ENCODE measurements around the gene HSPA14. TPM values are rescaled to one million over a fixed set of nuclear protein-coding genes. Genes with fewer than 3 reads are reported as not detected.

Gene HSPA14, protein sequence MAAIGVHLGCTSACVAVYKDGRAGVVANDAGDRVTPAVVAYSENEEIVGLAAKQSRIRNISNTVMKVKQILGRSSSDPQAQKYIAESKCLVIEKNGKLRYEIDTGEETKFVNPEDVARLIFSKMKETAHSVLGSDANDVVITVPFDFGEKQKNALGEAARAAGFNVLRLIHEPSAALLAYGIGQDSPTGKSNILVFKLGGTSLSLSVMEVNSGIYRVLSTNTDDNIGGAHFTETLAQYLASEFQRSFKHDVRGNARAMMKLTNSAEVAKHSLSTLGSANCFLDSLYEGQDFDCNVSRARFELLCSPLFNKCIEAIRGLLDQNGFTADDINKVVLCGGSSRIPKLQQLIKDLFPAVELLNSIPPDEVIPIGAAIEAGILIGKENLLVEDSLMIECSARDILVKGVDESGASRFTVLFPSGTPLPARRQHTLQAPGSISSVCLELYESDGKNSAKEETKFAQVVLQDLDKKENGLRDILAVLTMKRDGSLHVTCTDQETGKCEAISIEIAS
- total RNA-seq (2012; rRNA removed): 11.8 and 15.6 TPM in 2 replicates
- 8.7 and 10.3 TPM in 2 replicates for polyA plus RNA-seq (2012; rRNA removed)
- 2.3 and 3.8 TPM in 2 replicates for polyA plus RNA-seq (2012; cell fraction: cytosol; rRNA removed)
- polyA plus RNA-seq (2012; cell fraction: nucleus; rRNA removed; ENCODE audit: low replicate concordance): 2.2 and 12.8 TPM in 2 replicates
- Bru-seq, nascent RNA: percentile 67 among the genes with signal in this experiment
- BruChase-seq, experiment 1, labeled RNA remaining after a 6-hour chase: percentile 56 among the genes with signal in this experiment
- BruChase-seq, experiment 2, labeled RNA remaining after a 2-hour chase: percentile 58 among the genes with signal in this experiment
- long read RNA-seq, transcript HSPA14-201 (14 exons, 1,904 nt): major isoform, 15 of 25 reads
- long read RNA-seq, partial matches to known transcripts: 3 of 25 reads
- long read RNA-seq, other reads (novel, unspliced or antisense): 7 of 25 reads

DNA sequence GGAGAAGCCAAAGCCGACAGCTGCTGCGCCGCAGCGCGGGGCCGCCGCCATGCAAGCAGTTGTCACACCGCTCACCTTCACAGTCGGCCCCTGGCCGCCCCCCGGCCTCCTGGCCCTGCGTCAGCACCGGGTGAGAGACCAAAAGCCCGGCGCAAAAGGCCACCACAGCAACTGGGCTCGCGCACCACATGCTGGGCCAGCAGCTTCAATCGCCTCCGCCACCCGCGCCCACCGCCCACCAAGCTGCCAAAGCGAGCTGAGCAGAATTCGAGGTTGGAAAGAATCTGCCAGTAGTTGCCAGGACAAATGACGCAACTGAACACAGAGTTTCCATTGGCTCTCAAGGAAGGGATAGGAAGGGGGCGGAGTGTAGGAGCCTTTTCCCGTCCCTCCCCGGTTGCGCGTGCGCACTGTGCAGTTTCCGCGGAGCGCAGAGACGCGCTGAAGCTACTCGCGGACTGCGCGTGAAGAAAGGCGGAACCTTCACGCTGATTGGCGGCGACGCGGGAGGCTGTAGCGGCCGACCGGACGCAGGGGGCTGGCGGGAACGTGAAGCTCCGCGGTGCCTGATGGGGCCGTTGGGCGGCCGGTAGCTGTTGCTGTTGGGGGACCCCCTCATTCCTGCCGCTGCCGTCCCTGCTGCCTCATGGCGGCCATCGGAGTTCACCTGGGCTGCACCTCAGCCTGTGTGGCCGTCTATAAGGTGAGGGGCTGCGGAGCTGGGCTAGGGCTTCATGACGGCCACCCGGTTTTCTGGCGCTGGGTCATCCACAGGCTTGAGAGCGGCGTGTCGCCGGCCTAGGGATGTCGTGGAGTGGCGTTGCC lies at the start of gene HSPA14, which contains the start of the genes CDNF and MSANTD7:
Gene HSPA14, plus strand, starts transcription at position 550 of the 825 bp plus-strand sequence. Its CDS starts 97 bp downstream, at position 647.
Gene CDNF, minus strand, starts transcription at position 281 of the 825 bp plus-strand sequence. Its CDS starts 91 bp downstream, at position 190.
Gene MSANTD7, plus strand, starts transcription at position 550 of the 825 bp plus-strand sequence. CDS start 3,979 bp downstream, outside the sequence.
- peaks cover 1% of the 10 kb centered on the region; the same call in 1 of the 2 replicates for H3K4me1 ChIP-seq (ENCODE audit: control insufficient read depth, insufficient read depth, low read length)
- CTCF ChIA-PET: interaction anchor here (0.5 to 2.7 kb wide), 3 partner anchors 11 to 564 kb away, joined by 3 to 9 read pairs (median 5); no protein-coding TSS in a partner anchor
- H3K23ac ChIP-seq (ENCODE audit: low read depth, low read length): peak within 1 kb of the TSS; percentile 98
- ATAC-seq (ENCODE audit: low read depth) (peak; percentile 97), DNase-seq (peak; percentile 99)
- peak within 1 kb of the TSS; percentile 94 for H2AK9ac ChIP-seq (replicated peaks; ENCODE audit: low read depth, low read length, poor library complexity)
- peak within 1 kb of the TSS; percentile 63 for H4K91ac ChIP-seq (ENCODE audit: insufficient read depth, low read depth, low read length)
- H3K18ac ChIP-seq (ENCODE audit: low read depth, low read length): peak within 1 kb of the TSS; percentile 71
- intact Hi-C loops (cut with micrococcal nuclease): loop anchor here (1.0 to 10.0 kb wide), 3 partner anchors 236 to 267 kb away; no protein-coding TSS in a partner anchor
- H3K4me2 ChIP-seq (ENCODE audit: low read depth, low read length): peak within 1 kb of the TSS; percentile 93
- peak within 1 kb of the TSS; percentile 82 for H3K9ac ChIP-seq (ENCODE audit: low read depth, low read length)
- H2AK5ac ChIP-seq (ENCODE audit: low read depth, low read length): peak within 1 kb of the TSS; percentile 80
- peak within 1 kb of the TSS; percentile 48 for H4K5ac ChIP-seq (ENCODE audit: low read depth, low read length)
- H3K36me3 ChIP-seq (ENCODE audit: control insufficient read depth, insufficient read depth, low read length): peaks cover 14% of the 10 kb centered on the region
- peak within 1 kb of the TSS; percentile 7; the same call in 2 of the 3 replicates for H2BK15ac ChIP-seq (ENCODE audit: low read depth, low read length)
- peak within 1 kb of the TSS; percentile 83 for H2BK5ac ChIP-seq (ENCODE audit: low read depth, low read length, poor library complexity, severe bottlenecking)
- TF ChIP-seq, protein P1, sequence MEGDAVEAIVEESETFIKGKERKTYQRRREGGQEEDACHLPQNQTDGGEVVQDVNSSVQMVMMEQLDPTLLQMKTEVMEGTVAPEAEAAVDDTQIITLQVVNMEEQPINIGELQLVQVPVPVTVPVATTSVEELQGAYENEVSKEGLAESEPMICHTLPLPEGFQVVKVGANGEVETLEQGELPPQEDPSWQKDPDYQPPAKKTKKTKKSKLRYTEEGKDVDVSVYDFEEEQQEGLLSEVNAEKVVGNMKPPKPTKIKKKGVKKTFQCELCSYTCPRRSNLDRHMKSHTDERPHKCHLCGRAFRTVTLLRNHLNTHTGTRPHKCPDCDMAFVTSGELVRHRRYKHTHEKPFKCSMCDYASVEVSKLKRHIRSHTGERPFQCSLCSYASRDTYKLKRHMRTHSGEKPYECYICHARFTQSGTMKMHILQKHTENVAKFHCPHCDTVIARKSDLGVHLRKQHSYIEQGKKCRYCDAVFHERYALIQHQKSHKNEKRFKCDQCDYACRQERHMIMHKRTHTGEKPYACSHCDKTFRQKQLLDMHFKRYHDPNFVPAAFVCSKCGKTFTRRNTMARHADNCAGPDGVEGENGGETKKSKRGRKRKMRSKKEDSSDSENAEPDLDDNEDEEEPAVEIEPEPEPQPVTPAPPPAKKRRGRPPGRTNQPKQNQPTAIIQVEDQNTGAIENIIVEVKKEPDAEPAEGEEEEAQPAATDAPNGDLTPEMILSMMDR (conservative IDR thresholded peaks at IDR 0.05; ENCODE audit: low read depth, low read length): no peak
- peak; percentile 100 for TF ChIP-seq RFX5 (IDR thresholded peaks at IDR 0.05; ENCODE audit: low read depth, low read length)
- TF ChIP-seq FOS (IDR thresholded peaks at IDR 0.05; ENCODE audit: low read depth, low read length): no peak
- TF ChIP-seq BHLHE40 (IDR thresholded peaks at IDR 0.05; ENCODE audit: low read depth, low read length): peak; percentile 68; the same call in 1 of the 2 replicates
- 0 out of 2 replicates have a peak, but pooled peaks have one; percentile 8 for TF ChIP-seq RAD21 (IDR thresholded peaks at IDR 0.05; ENCODE audit: low read length)
- no peak for TF ChIP-seq CHD1 (IDR thresholded peaks at IDR 0.05; ENCODE audit: low read depth, low read length)
- TF ChIP-seq SMC3 (IDR thresholded peaks at IDR 0.05; ENCODE audit: low read depth, low read length): no peak
- TF ChIP-seq CEBPB (IDR thresholded peaks at IDR 0.05; ENCODE audit: low read depth, low read length): peak; percentile 93
- peak; percentile 53; the same call in 1 of the 2 replicates for TF ChIP-seq MXI1 (IDR thresholded peaks at IDR 0.05; ENCODE audit: borderline replicate concordance, low read depth, low read length)
- TF ChIP-seq MAZ (IDR thresholded peaks at IDR 0.05; ENCODE audit: borderline replicate concordance, low read depth, low read length): peak; percentile 70; the same call in 1 of the 2 replicates
- peak; percentile 91 for TF ChIP-seq POLR2A (IDR thresholded peaks at IDR 0.05; ENCODE audit: low read depth, low read length)
- H2BK120ac ChIP-seq (ENCODE audit: low read depth, low read length): peak within 1 kb of the TSS; percentile 70
- H3K9me1 ChIP-seq (ENCODE audit: insufficient read depth, low read length): peaks cover 3% of the 10 kb centered on the region
- H3K14ac ChIP-seq (replicated peaks; ENCODE audit: low read depth, low read length): peak within 1 kb of the TSS; percentile 90
- no peaks in the 10 kb centered on the region for H3K27me3 ChIP-seq (ENCODE audit: control insufficient read depth, insufficient read depth, low read length)
- POLR2A ChIA-PET (ENCODE audit: unreplicated experiment): interaction anchor here (1.3 kb wide), 1 partner anchor 10 kb away, joined by 3 read pairs; no protein-coding TSS in a partner anchor
- peak within 1 kb of the TSS; percentile 90 for H3K4ac ChIP-seq (ENCODE audit: low read depth, low read length)
- peak within 1 kb of the TSS; percentile 60 for H3K56ac ChIP-seq (ENCODE audit: extremely low read depth, insufficient read depth, low read length)
- H3K9me3 ChIP-seq (ENCODE audit: control insufficient read depth, insufficient read depth, low read length): no peaks in the 10 kb centered on the region
- peak within 1 kb of the TSS; percentile 74 for H3K4me3 ChIP-seq (ENCODE audit: insufficient read depth, low read depth, low read length)
- dilution Hi-C loops (cut with HindIII; ENCODE audit: low sequenced_read_pairs, unreplicated experiment): no loop called here
- H2BK20ac ChIP-seq (ENCODE audit: low read depth, low read length): no peak within 1 kb of the TSS
- peaks cover 4% of the 10 kb centered on the region for H4K20me1 ChIP-seq (ENCODE audit: insufficient read depth, low read length)
- peak within 1 kb of the TSS; percentile 76 to 92 for H4K8ac ChIP-seq (ENCODE audit: low read depth in 2 of 2, low read length in 2 of 2)
- in situ Hi-C loops (cut with MboI; ENCODE audit: low sequenced_read_pairs): no loop called here
- H3K27ac ChIP-seq (ENCODE audit: insufficient read depth, low read length): peak within 1 kb of the TSS; percentile 82
- peak within 1 kb of the TSS; percentile 97 for H2AFZ ChIP-seq (replicated peaks; ENCODE audit: low read length, poor library complexity)
- WGBS, 2 experiments (ENCODE audit: extremely low coverage in 2 of 2, insufficient read length in 1 of 2): 1% methylated on average over 38 of the region's 72 CpGs; no CpG with 5 or more reads in 1 of the 2 experiments
- H3K79me1 ChIP-seq (ENCODE audit: low read depth in 1 of 2, low read length in 2 of 2): peaks cover 24 to 39% of the 10 kb centered on the region in 2 experiments
- BruUV-seq (replicated peaks): no TSS peak
